GDM1 (cell line): ENCODE data around the gene WNT9A.
A peak's percentile ranks its signal among the peaks of the same experiment; 100 is the strongest.
"Not testable (repeated sequence)": the region's sequence is repeated elsewhere in the genome, so short reads cannot be mapped to it uniquely, and the experiment has no call there.

ENCODE experiments used
- DNase-seq: peaks from one replicate; lab custom pipeline; 2025; lab: John Stamatoyannopoulos, UW

WNT9A gene

DNA sequence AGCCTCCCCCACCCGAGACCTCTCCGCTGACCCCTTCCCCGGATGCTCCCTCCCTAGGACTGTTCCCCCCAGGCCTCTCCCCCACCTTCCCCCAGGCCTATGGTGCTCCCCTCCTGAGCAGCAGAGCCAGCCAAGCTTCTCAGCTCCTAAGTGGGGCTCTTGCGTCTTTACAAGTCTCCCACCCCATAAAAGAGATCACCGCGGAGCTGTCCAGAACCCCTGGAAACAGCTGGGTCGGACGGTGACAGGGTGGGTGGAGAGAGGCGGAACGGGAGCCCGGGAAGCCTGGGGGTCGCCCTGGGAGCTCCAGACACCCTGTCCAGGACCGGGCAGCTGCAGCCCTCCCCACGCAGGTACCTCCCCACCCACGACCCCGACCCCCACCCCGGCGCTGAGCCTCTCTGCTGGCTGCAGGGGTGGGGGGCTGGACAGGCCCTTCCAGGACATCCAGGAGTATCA, 61.2 kb downstream of the WNT9A start:
- DNase-seq = no peak

DNA sequence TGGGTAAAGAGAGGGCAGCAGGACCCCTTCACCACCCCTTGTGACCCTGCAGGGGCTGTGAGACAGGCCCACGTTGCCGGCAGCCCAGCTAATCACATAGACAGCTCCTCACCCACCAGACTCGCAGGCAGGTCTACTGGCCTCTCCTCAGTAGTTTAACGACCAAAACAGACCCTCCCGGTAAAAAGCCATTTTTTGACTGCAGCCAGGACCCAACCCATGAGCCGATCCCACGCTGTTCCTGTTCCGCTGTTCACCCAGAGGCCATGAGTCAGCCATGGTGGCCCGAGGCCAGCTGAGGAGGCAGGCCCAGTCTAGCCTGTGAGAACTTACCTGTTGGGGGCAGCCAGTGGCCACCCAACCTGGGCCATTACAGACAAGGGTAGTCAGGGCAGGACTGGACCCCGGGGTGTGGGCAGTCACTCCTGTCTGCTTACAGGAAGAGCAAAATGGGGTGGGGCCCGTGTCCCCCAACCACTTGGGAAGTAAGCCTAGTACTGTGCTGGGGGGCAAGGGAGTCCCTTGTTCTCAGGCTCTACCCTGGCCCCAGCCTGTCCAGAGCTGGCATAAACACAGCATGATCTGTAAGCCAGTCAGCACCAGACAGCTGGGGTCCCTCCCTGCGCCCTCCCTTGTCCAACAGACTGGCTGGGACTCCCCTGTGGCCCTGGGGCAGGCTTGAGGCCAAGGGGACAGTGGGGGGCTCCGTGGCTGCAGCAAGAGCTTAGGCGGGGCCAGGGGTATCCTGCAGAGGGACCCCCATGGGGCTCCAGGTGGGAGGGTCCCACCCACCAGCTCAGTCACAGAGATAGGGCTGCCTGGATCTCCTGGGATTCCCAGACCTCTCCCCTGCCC, 61.9 kb downstream of the WNT9A start:
- no peak for DNase-seq

DNA sequence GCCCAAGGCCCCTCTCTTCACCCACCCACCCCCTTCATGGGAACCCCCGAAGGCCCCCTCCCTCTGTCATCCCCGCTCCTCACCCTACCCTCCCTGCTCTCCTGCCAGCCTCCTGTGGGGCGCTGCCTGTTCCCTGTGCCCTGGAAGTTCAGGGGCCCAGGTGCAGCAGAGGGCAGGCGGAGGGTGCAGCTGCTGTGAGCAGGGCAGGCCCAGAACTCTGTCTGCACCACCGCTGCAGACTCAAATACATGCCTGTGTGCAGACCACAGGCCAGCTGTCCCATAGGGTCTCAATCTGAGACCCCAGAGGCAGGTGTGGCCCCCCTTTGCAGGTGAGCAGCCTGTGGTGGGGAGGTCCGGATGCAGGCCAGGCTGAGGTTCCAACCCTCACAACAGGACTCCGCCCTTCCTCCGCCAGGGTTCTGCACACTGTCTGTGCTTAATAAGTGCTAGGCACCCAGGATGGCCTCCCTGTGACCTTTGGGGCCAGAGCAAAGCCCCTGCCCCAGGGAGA, 62.5 kb downstream of the WNT9A start:
- DNase-seq = no peak

DNA sequence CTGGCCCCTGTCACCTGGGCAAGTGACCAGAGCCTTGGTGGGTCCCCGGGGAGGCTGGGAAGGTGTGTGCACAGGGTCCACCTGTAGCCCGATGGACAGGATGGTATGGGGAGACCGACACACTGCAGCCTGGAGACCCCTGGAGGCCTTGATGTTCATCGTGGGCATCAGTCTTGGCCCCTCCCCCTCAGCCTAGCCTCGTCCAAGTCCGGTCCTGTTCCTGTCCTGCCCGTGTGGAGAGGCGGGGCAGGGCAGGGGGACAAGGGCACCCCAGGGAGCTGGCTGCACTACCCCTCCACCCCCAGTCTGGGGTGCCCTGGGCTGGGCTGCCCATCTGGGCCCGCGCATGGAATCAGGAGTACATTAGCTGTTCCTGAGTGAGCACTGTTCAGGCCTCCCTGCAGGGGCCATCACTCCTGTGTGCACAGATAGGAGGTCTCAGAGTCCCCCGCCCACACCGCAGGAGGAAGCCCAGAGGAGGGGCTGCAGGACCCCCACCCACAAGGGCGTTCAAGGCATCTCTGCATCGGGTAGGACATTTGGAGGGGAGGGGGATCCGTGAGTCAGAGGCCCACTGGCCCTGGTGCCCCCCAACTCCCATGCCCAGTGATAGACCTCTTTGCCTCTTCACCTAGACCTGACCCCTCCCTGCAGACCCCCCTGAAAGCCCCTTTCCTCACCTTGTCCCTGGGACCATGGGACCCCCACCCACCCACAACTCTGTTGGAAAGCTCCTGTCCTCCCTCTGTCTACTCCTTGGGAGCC, 63.2 kb downstream of the WNT9A start:
- no peak for DNase-seq

DNA sequence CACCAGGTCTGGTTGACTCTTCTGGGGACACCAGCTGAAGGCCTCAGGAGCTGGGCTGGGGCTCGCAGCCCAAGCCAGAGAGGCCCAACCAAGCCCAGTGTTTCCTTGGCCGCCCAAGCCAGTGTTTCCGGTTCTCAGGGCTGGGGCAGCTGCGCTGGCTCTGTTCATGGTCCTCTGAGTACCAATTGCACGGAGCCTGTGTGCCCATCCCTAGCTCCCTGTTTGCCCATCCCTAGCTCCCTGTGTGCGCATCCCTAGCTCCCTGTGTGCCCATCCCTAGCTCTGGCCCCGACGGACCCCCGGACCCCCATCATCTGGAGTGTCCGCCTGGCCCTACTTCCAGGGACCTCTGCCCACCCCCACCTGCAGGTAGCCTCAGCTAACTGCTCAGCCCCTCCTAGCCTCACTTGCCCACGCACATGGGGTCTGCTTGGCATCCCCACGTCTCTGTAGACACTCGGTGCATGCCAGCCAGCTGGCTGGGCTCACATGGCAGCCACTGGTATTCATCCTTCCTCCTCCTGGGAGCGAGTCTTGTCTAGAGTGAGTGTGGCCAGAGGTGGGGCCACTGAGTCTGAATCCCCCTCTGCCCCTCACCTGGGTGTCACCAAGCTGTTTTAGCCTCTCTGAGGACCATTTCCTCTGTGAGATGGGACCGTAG, 64.0 kb downstream of the WNT9A start:
- no peak for DNase-seq

DNA sequence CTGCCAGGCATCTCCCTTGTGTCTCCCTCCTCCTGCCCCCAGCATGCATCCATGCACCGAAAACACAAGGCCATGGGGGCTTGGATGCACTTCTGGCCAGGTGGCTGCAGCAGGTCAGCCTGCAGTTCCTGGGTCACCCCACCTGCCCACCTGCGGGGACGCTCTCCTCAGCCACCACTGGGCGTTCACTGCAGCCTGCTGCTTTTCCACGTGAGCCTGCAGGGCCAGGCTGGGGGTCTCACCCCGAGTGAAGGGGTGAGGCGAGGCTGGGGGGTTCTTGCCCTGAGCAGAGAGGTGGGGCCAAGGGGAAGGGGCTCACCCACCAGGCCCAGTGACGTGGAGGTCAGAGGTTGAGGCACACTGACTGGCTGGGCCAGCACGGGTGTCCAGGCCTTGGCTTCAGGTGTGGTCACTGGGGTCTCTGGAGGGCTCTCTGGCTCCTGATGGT, 64.6 kb downstream of the WNT9A start:
- DNase-seq = no peak

DNA sequence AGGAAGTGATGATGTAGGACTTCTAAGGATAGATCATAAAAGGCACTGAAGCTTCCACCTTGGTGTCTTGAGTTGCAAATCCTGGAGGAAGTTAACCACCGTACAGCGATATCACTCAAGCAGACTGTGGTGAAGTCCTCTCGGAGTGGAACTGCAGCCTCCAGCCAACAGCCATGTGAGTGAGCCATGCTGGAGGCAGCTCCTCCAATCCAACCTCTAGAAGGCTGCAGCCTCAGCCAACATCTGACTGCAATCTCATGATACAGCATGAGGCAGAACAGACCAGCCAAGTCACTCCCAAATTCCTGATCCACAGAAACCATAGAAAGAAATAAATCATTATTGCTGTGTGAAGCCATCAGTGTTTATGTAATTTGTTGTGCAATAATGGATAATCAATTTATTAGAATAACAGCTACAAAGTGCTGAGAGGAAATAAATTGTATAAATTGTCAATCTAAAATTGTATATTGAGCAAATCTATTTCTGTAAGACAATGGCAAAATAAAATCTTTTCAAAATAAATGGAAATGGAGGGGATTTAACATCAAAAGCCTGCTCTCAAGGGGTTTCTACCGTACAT, 67.3 kb downstream of the WNT9A start:
- DNase-seq = no peak

DNA sequence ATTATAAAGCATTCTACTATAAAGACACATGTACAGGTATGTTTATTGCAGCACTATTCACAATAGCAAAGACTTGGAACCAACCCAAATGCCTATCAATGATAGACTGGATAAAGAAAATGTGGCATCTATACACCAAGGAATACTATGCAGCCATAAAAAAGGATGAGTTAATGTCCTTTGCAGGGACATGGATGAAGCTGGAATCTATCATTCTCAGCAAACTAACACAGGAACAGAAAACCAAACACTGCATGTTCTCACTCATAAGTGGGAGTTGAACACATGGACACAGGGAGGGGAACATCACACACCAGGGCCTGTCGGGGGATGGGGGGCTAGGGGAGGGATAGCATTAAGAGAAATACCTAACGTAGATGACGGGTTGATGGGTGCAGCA, 69.9 kb downstream of the WNT9A start:
- not testable (repeated sequence) for DNase-seq

DNA sequence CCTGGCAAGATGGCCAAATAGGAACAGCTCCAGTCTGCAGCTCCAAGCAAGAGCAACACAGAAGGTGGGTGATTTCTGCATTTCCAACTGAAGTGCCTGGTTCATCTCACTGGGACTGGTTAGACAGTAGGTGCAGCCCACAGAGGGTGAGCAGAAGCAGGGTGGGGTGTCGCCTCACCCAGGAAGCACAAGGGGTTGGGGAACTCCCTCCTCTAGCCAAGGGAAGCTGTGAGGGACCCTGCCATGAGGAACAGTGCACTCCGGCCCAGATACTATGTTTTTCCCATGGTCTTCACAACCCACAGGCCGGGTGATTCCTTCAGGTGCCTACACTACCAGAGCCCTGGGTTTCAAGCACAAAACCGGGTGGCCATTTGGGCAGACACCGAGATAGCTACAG, 75.8 kb downstream of the WNT9A start:
- not testable (repeated sequence) for DNase-seq

DNA sequence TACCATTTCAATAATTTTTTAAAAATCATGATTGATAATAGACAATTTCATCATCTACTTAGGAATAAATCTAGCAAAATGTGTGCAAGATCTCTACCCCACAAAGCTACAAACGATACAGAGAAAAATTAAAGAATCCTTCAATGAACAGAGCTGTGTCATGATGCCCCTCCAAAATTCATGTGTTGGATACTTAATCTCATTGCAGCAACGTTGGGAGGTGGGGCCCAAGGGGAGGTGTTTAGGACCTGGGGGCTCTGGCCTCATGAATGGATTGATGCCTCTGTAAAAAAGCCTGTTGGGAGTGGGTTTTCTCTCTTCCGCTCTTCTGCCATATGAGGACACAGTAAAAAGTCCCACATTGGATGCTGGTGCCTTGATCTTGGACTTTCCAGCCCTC, 77.4 kb downstream of the WNT9A start:
- no peak for DNase-seq

DNA sequence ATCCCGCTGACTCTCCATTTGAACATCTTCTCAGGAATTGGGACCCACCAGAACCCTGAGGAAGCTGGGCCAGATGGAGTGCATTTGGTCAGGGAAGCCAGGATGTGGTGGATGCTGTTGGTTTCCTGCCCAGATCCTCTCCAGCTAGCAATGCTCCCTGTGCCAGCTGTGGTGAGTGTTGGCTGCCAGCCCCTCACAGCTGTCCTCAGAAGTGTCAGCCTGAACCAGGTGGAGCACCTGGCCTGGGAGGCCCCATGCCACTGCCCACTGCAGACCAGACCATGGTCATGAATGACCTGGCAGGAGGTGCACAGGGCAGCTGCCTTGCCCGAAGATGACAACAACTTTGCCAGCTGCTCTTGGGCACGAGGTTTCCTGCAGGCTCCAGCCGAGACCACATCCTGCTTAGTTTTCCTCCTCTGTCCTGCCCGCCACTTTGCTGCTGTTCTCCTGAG, 77.9 kb downstream of the WNT9A start:
- peak; percentile 81 for DNase-seq

DNA sequence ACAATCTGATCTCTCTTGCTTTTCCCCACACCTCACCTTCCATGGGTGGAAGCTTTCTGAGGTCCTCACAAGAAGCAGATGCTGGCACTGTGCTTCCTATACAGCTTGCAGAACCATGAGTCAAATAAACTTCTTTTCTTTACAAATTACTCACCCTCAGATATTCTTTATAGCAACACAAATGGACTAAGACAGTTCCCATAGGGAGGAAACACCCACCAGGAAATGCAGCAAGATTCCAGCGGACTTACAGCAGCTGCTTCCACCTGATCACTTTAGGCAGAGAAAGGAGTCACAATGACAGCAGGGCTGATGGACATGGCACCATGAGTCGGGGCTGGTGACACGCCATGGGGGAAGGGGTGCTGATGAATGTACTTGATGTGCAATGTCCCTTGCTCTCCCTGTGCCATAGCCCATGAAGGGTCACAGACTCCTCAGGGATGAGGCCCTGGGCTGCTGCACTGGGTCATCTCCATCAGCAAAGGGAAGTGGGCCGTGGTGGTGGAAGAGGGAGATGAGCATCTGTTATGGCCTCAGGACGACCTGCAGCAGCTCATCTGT, 78.4 kb downstream of the WNT9A start:
- peak; percentile 60 for DNase-seq
